Keratinocyte (primary cell): ENCODE results near the gene GGT5. TPM values are rescaled to one million over a fixed set of nuclear protein-coding genes. Genes with fewer than 3 reads are reported as not detected.

Source experiments
- DNase-seq: peaks from one replicate; pipeline ENCODE4 v3.0.0-alpha.2; 2011; ENCODE audit warnings: low read depth, missing footprints, low spot score
- FAIRE-seq: peaks from 2 replicates; lab custom pipeline; 2011; peaks lifted over from hg19 to GRCh38; lab: Jason Lieb, UNC
- H2AFZ ChIP-seq: 2 replicates; pipeline ENCODE4 v1.6.0; 2012; ENCODE audit warnings: low read length, control low read depth, inconsistent platforms; ENCODE audit not compliant: control insufficient read depth
- H3K27ac ChIP-seq: 2 replicates; pipeline ENCODE4 v1.5.1; 2011; ENCODE audit warnings: low read length; ENCODE audit not compliant: control insufficient read depth, insufficient read depth
- H3K27me3 ChIP-seq: 3 replicates; pipeline ENCODE4 v1.6.0; 2011; ENCODE audit warnings: low read length; ENCODE audit not compliant: control insufficient read depth, insufficient read depth; ENCODE audit errors: extremely low read depth
- H3K36me3 ChIP-seq, 2 experiments: 2 replicates in 1 of 2; 3 replicates in 1 of 2; pipeline ENCODE4 v1.5.1; 2011; ENCODE audit warnings: low read length in 2 of 2, mild to moderate bottlenecking in 1 of 2; ENCODE audit not compliant: control insufficient read depth in 2 of 2, insufficient read depth in 2 of 2; ENCODE audit errors: extremely low read depth in 1 of 2
- H3K4me1 ChIP-seq: 3 replicates; pipeline ENCODE4 v1.5.1; 2011; ENCODE audit warnings: low read length; ENCODE audit not compliant: control insufficient read depth, insufficient read depth; ENCODE audit errors: extremely low read depth
- H3K4me2 ChIP-seq: 3 replicates; pipeline ENCODE4 v1.6.0; 2011; ENCODE audit warnings: low read depth, low read length; ENCODE audit not compliant: control insufficient read depth, insufficient read depth; ENCODE audit errors: extremely low read depth
- H3K4me3 ChIP-seq, 3 experiments: fragments of 200-600 bp in 1 of 3; sonication (generic) in 1 of 3; 2 replicates in 2 of 3; 3 replicates in 1 of 3; pipeline ENCODE4 v1.5.1; 2011 to 2016; ENCODE audit warnings: low read length in 3 of 3, mild to moderate bottlenecking in 3 of 3, control low read depth in 2 of 3, inconsistent platforms in 1 of 3, low read depth in 1 of 3, mixed read lengths in 1 of 3, mixed run types in 1 of 3, moderate library complexity in 1 of 3; ENCODE audit not compliant: control insufficient read depth in 2 of 3, insufficient read depth in 2 of 3; ENCODE audit errors: extremely low read depth in 1 of 3
- H3K79me2 ChIP-seq: 2 replicates; pipeline ENCODE4 v1.6.0; 2012; ENCODE audit warnings: low read length; ENCODE audit not compliant: control insufficient read depth, insufficient read depth
- H3K9ac ChIP-seq: 3 replicates; pipeline ENCODE4 v1.6.0; 2011; ENCODE audit warnings: low read length; ENCODE audit not compliant: control insufficient read depth, insufficient read depth; ENCODE audit errors: extremely low read depth
- H3K9me1 ChIP-seq: 3 replicates; pipeline ENCODE4 v1.6.0; 2011; ENCODE audit warnings: low read length; ENCODE audit not compliant: control insufficient read depth, insufficient read depth; ENCODE audit errors: extremely low read depth
- H3K9me3 ChIP-seq: 2 replicates; pipeline ENCODE4 v1.5.1; 2012; ENCODE audit warnings: low read depth, low read length; ENCODE audit not compliant: control insufficient read depth
- H4K20me1 ChIP-seq: 3 replicates; pipeline ENCODE4 v1.6.0; 2011; ENCODE audit warnings: low read length; ENCODE audit not compliant: control insufficient read depth, insufficient read depth; ENCODE audit errors: extremely low read depth
- EZH2 ChIP-seq: IDR thresholded peaks from one replicate; pipeline ENCODE4 v1.6.1; 2012; ENCODE audit warnings: inconsistent platforms, mild to moderate bottlenecking, low read length, moderate library complexity
- dilution Hi-C: fragments of 300-500 bp; cut with MboI; formaldehyde crosslinking; loops from one replicate; pipeline ENCODE4 v1.7.0; 2020; ENCODE audit warnings: low sequenced_read_pairs; ENCODE audit not compliant: extremely low pct_ligation_motif_present
- polyA plus RNA-seq, 5 experiments: library from polyadenylated mRNA; depleted of rRNA in 3 of 5; stranded (reverse) in 3 of 5; stranded (forward) in 1 of 5; unstranded in 1 of 5; fragments of >200 nt; gene quantifications; 1 replicate in 1 of 5; 2 replicates in 3 of 5; 3 replicates in 1 of 5; pipeline versions ENCODE4 v1.2.1 to v1.2.3, GENCODE V29; 2011 to 2012; ENCODE audit warnings: missing spikeins in 2 of 5, low read depth in 1 of 5, low replicate concordance in 1 of 5
- TF ChIP-seq, protein P1 (sequence below), 3 experiments: IDR thresholded peaks in 1 of 3; conservative IDR thresholded peaks in 1 of 3; optimal IDR thresholded peaks in 1 of 3; 2 replicates in 2 of 3; 3 replicates in 1 of 3; pipeline versions ENCODE3 to v1.5.1; 2011; ENCODE audit warnings: low read length in 3 of 3, mild to moderate bottlenecking in 3 of 3, moderate library complexity in 2 of 3, control low read depth in 1 of 3, inconsistent platforms in 1 of 3; ENCODE audit not compliant: insufficient read depth in 2 of 3; ENCODE audit errors: extremely low read depth in 1 of 3

Gene GGT5
- polyA plus RNA-seq, 1 donor (not counting 4 experiments of a cell fraction or from before 2014, with no cell fraction given), result not detected

- Histone ChIP-seq H3K4me3 (no peak overlapping the region), H3K4me2 (no peak overlapping the region), H3K27ac (no peak overlapping the region), H3K79me2 (no peaks in the 10 kb centered on the region), H3K4me1 (no peaks in the 10 kb centered on the region), H2AFZ (no peak overlapping the region), H3K9me3 (no peaks in the 10 kb centered on the region), H3K36me3 (peaks cover 4 to 6% of the 10 kb centered on the region in 2 experiments), H4K20me1 (no peaks in the 10 kb centered on the region), H3K9ac (no peak overlapping the region), H3K27me3 (no peaks in the 10 kb centered on the region), H3K9me1 (no peaks in the 10 kb centered on the region)
- DNase-seq (no peak), FAIRE-seq (no peak)
- TF ChIP-seq EZH2, result no peak
- TF ChIP-seq, protein P1, sequence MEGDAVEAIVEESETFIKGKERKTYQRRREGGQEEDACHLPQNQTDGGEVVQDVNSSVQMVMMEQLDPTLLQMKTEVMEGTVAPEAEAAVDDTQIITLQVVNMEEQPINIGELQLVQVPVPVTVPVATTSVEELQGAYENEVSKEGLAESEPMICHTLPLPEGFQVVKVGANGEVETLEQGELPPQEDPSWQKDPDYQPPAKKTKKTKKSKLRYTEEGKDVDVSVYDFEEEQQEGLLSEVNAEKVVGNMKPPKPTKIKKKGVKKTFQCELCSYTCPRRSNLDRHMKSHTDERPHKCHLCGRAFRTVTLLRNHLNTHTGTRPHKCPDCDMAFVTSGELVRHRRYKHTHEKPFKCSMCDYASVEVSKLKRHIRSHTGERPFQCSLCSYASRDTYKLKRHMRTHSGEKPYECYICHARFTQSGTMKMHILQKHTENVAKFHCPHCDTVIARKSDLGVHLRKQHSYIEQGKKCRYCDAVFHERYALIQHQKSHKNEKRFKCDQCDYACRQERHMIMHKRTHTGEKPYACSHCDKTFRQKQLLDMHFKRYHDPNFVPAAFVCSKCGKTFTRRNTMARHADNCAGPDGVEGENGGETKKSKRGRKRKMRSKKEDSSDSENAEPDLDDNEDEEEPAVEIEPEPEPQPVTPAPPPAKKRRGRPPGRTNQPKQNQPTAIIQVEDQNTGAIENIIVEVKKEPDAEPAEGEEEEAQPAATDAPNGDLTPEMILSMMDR (optimal IDR thresholded peaks at IDR 0.05 in 1 of 3, IDR thresholded peaks at IDR 0.05 in 1 of 3, conservative IDR thresholded peaks at IDR 0.05 in 1 of 3; ENCODE audit: extremely low read depth in 1 of 3, insufficient read depth in 2 of 3, low read length in 3 of 3), result no peak
- dilution Hi-C loops, result no loop called here
Observed at GRCh38 chr22:24177456-24177855, 67.4 kb downstream of the GGT5 start.

- no peaks in the 10 kb centered on the region for H3K27me3 ChIP-seq
- H3K9ac ChIP-seq, result no peak overlapping the region
- H3K36me3 ChIP-seq, result peaks cover 4 to 6% of the 10 kb centered on the region in 2 experiments
- dilution Hi-C loops, result no loop called here
- no peak overlapping the region for H3K4me2 ChIP-seq
- no peak overlapping the region for H3K27ac ChIP-seq
- FAIRE-seq (no peak), DNase-seq (no peak)
- no peaks in the 10 kb centered on the region for H3K79me2 ChIP-seq
- TF ChIP-seq EZH2, result no peak
- TF ChIP-seq, protein P1 (optimal IDR thresholded peaks at IDR 0.05 in 1 of 3, IDR thresholded peaks at IDR 0.05 in 1 of 3, conservative IDR thresholded peaks at IDR 0.05 in 1 of 3; ENCODE audit: extremely low read depth in 1 of 3, insufficient read depth in 2 of 3, low read length in 3 of 3), result no peak
- H3K4me3 ChIP-seq, result no peak overlapping the region
- no peaks in the 10 kb centered on the region for H3K9me1 ChIP-seq
- no peaks in the 10 kb centered on the region for H3K9me3 ChIP-seq
- H3K4me1 ChIP-seq, result no peaks in the 10 kb centered on the region
- no peaks in the 10 kb centered on the region for H4K20me1 ChIP-seq
- H2AFZ ChIP-seq, result no peak overlapping the region
Observed at GRCh38 chr22:24177045-24177444, 67.8 kb downstream of the GGT5 start.
